Esophagus squamous epithelium (tissue), 5 donors: ENCODE measurements around the gene CLCN4. TPM values are rescaled to one million over a fixed set of nuclear protein-coding genes. Genes with fewer than 3 reads are reported as not detected.

ENCODE experiments used
- DNase-seq: peaks from one replicate; lab custom pipeline; 2025; lab: John Stamatoyannopoulos, UW
- H3K27ac ChIP-seq, 4 donors: fragments of 200-600 bp; sonication (generic); one replicate each; pipeline ENCODE4 v1.5.1; 2016 to 2019; ENCODE audit warnings: mild to moderate bottlenecking in 1 of 4
- H3K27me3 ChIP-seq, 4 donors: fragments of 200-600 bp; sonication (generic); 1 replicate in 3 of 4; 2 replicates in 1 of 4; pipeline versions ENCODE4 v1.5.1 to v1.6.0; 2017 to 2021; ENCODE audit warnings: antibody characterized with exemption in 1 of 4
- H3K36me3 ChIP-seq, 3 donors: fragments of 200-600 bp; sonication (generic); one replicate each; pipeline ENCODE4 v1.5.1; 2016 to 2019
- H3K4me1 ChIP-seq, 3 donors: fragments of 200-600 bp; sonication (generic); one replicate each; pipeline ENCODE4 v1.5.1; 2017 to 2019
- H3K4me3 ChIP-seq, 4 donors: fragments of 200-600 bp; sonication (generic); 1 replicate in 3 of 4; 2 replicates in 1 of 4; pipeline ENCODE4 v1.5.1; 2016 to 2019; ENCODE audit warnings: mild to moderate bottlenecking in 2 of 4, moderate library complexity in 1 of 4
- H3K9me3 ChIP-seq, 3 donors: fragments of 200-600 bp; sonication (generic); one replicate each; pipeline ENCODE4 v1.5.1; 2016 to 2019
- POLR2A ChIP-seq, 4 donors: fragments of 450-650 bp; IDR thresholded peaks; one replicate each; pipeline ENCODE4 v1.6.1; 2017; ENCODE audit warnings: antibody characterized with exemption in 4 of 4, mild to moderate bottlenecking in 4 of 4, moderate library complexity in 3 of 4
- WGBS, 2 donors: methylation state at CpG; one replicate each; pipeline ENCODE4 v1.1.5; 2018; 5-methylcytosine and 5-hydroxymethylcytosine counted together
- intact Hi-C: fragments of 100-400 bp; cut with DNase I; formaldehyde crosslinking; loops from one replicate; pipeline ENCODE4 v1.15.0; 2022
- total RNA-seq, 4 donors: library from RNA; depleted of rRNA; stranded (reverse); fragments of >200 nt; gene quantifications; one replicate each; pipeline ENCODE4 v1.1.0, GENCODE V29; 2016
- TF ChIP-seq, protein P1 (sequence below), 6 experiments: fragments of 450-650 bp in 4 of 6; fragments of 200-600 bp in 2 of 6; sonication (generic) in 2 of 6; IDR thresholded peaks; one replicate each; pipeline ENCODE4 v1.5.1; 2016 to 2019; ENCODE audit warnings: antibody characterized with exemption in 6 of 6, mild to moderate bottlenecking in 4 of 6, moderate library complexity in 4 of 6
- donor health status: DM: yes; HTN: yes; CAD: no.

CLCN4 gene
- total RNA-seq, 4 donors from 2014 or later = 0.04 to 3.1 (median 0.53) TPM

DNA sequence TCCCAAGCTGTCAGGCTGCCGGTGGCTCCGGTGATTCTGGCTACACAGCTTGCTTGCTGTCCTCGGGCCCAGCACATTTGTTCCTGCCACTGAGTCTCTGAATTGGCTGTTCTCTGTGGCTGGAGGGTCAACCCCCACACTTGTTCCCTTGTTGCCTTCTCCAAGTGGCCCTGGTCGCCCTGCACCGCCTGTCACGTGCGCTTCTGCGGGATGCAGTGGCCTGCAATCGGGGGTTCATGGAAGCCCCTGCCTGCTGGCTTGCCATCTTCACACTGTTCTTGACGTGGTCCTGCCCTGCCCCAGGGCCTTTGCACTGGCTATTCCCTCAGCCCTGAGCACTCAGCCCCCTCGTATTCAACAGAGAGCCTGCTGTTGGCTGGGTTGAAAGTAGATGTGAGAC is 8.1 kb downstream of the CLCN4 start:
- Histone ChIP-seq H3K27ac (no peak overlapping the region), H3K4me3 (no peak overlapping the region), H3K27me3 (peaks cover 0 to 9% (median 0%) of the 10 kb centered on the region in 4 donors), H3K9me3 (no peaks in the 10 kb centered on the region), H3K4me1 (no peaks in the 10 kb centered on the region), H3K36me3 (no peaks in the 10 kb centered on the region)
- TF ChIP-seq, protein P1, sequence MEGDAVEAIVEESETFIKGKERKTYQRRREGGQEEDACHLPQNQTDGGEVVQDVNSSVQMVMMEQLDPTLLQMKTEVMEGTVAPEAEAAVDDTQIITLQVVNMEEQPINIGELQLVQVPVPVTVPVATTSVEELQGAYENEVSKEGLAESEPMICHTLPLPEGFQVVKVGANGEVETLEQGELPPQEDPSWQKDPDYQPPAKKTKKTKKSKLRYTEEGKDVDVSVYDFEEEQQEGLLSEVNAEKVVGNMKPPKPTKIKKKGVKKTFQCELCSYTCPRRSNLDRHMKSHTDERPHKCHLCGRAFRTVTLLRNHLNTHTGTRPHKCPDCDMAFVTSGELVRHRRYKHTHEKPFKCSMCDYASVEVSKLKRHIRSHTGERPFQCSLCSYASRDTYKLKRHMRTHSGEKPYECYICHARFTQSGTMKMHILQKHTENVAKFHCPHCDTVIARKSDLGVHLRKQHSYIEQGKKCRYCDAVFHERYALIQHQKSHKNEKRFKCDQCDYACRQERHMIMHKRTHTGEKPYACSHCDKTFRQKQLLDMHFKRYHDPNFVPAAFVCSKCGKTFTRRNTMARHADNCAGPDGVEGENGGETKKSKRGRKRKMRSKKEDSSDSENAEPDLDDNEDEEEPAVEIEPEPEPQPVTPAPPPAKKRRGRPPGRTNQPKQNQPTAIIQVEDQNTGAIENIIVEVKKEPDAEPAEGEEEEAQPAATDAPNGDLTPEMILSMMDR (IDR thresholded peaks at IDR 0.05) = no peak
- no peak for TF ChIP-seq POLR2A (IDR thresholded peaks at IDR 0.05)
- no peak for DNase-seq
- 90 to 100% methylated on average over 1 to 10 of the region's 11 CpGs for WGBS, 2 donors
- intact Hi-C loops = no loop called here

DNA sequence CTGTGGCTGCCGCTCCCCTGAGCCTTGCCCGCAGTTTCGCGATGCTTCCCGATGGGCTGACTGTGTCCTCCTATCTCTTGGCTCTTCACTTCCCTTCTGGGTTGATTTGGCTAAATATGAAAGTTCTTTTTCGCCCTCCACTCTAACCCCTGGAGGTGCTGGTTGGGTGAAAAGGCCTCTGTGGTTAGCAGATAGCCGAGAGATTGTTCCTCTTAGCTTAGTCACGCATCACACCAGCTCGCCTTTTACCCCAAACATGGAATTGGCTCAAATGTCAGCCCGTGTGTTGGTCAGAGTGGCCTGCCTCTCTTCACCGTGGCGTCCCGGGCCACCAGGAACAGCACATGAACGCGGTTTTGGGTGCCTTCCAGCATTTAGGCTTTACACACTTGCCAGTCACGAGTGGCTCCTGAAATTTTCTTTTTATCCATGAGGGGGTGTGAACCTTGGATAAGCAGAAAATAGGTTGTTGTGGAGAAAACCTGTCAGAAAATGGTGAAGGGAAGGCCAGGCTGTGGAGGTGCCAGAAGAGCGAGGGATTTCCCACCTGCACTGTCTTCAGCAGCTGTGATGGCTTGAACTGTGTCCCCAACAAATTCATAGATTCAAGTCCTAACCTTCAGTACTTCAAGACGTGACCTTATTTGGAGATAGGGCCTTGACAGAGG is 8.9 kb downstream of the CLCN4 start:
- 69 to 83% methylated on average over 2 to 18 of the region's 18 CpGs for WGBS, 2 donors
- Histone ChIP-seq H3K36me3 (no peaks in the 10 kb centered on the region), H3K4me1 (no peaks in the 10 kb centered on the region), H3K9me3 (no peaks in the 10 kb centered on the region), H3K4me3 (no peak overlapping the region), H3K27ac (no peak overlapping the region), H3K27me3 (peaks cover 0 to under 1% (median 0%) of the 10 kb centered on the region in 4 donors)
- no peak for DNase-seq
- TF ChIP-seq POLR2A (IDR thresholded peaks at IDR 0.05) = no peak
- TF ChIP-seq, protein P1 (IDR thresholded peaks at IDR 0.05) = no peak
- intact Hi-C loops = no loop called here

DNA sequence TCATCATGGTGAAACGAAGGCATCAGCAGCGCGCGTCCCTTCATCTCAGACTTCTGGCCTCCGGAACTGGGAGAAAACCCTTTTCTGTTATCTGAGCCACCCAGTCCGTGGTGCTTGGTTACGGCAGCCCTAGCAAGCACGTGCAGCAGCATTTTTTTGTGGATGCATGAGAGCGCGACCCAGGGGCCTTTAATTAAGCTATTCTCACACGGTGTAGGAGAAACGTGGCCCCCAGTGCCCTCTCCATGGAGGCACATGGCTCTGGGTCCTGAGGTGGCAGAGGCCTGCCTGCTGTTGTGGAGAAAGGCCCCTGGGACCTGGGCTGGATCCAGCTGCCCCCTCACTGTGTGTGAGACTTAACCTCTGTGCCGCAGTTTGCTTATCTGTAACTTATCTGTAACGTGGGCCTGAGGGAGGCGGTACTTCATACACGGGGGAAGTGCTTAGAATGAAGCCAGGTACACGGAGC is 9.5 kb downstream of the CLCN4 start:
- 60 to 85% methylated on average over 1 to 15 of the region's 17 CpGs for WGBS, 2 donors
- TF ChIP-seq, protein P1 (IDR thresholded peaks at IDR 0.05) = no peak
- no peak for TF ChIP-seq POLR2A (IDR thresholded peaks at IDR 0.05)
- no peak for DNase-seq
- Histone ChIP-seq H3K4me1 (no peaks in the 10 kb centered on the region), H3K27me3 (no peaks in the 10 kb centered on the region), H3K4me3 (no peak overlapping the region), H3K9me3 (no peaks in the 10 kb centered on the region), H3K27ac (no peak overlapping the region), H3K36me3 (no peaks in the 10 kb centered on the region)
- intact Hi-C loops = no loop called here

GRCh38 chrX:10166731-10167151 is 10.0 kb downstream of the CLCN4 start:
- no peak for DNase-seq
- Histone ChIP-seq H3K27me3 (no peaks in the 10 kb centered on the region), H3K4me1 (no peaks in the 10 kb centered on the region), H3K36me3 (no peaks in the 10 kb centered on the region), H3K9me3 (no peaks in the 10 kb centered on the region), H3K4me3 (no peak overlapping the region), H3K27ac (no peak overlapping the region)
- intact Hi-C loops = no loop called here
- WGBS, 2 donors = 57% methylated on average over 4 of the region's 8 CpGs; no CpG with 5 or more reads in 1 of the 2 donors
- TF ChIP-seq, protein P1 (IDR thresholded peaks at IDR 0.05) = no peak
- no peak for TF ChIP-seq POLR2A (IDR thresholded peaks at IDR 0.05)

DNA sequence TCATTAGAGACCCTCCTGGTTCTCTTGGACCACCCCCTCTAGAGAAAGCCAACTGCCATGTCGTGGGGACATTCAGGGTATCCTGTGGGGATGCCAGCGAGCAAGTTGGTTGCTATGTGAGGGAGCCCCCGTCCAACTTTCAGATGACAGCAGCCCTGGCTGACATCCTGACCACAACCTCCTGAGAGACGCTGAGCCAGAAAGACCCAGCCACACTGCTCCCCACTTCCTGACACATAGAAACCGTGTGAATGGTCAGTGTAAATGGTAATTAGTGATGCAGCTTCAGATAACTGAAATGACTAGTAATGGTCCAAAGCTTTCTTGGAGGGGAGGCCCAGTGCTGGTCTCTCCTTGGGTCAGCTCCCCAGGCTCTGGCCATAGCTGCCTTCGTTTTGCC is 10.8 kb downstream of the CLCN4 start:
- no peaks in the 10 kb centered on the region for H3K9me3 ChIP-seq
- H3K4me3 ChIP-seq = no peak overlapping the region
- no peak for DNase-seq
- H3K27ac ChIP-seq = no peak overlapping the region
- no peaks in the 10 kb centered on the region for H3K4me1 ChIP-seq
- no peaks in the 10 kb centered on the region for H3K27me3 ChIP-seq
- intact Hi-C loops = no loop called here
- no peaks in the 10 kb centered on the region for H3K36me3 ChIP-seq
- 55 to 93% methylated on average over 2 to 3 of the region's 6 CpGs for WGBS, 2 donors
- no peak for TF ChIP-seq POLR2A (IDR thresholded peaks at IDR 0.05)
- TF ChIP-seq, protein P1 (IDR thresholded peaks at IDR 0.05) = no peak
